HG03064 (cell line): ENCODE results near the gene NECTIN1.

Experiments used
- ATAC-seq: cut with Tn5 transposase; IDR thresholded peaks from one replicate; pipeline ENCODE4 v1.9.1; 2021; ENCODE audit warnings: low read depth; ENCODE audit not compliant: unreplicated experiment

NECTIN1 gene

GRCh38 chr11:119755356-119756071, 26.5 kb upstream of the NECTIN1 start:
- ATAC-seq: no peak

DNA sequence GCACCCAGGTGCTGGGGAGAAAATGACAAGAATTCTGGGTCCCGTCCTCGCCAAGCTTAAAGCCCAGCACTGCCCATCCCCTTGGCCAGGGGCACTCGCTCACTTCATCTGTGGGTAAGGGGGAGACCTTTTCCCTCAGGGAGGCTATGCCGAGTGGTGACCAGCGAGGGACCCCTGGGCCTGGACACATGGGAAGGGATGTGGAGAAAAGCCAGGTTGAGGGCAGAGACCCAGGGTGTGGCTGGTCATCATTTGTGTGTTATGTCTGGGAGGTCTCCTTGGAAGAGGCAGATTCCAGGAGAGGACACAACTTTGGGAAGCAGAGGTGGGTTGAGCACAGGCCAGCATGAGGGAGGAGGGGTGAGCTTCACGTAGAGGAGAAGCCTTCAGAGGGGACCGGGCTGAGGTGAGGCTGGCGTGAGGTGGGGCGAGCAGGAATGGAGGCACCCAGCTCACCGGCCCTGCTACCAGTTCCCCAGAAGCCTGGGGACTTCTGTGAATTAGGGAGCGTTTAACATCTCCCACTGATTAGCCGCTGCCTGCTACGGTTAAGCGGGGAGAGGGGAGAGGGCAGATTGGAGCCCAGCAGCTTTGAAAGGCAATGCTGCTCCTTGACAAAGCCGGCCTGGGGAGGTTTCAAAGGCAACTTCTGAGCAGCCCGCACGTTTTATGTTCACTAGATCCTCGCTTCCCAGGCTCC, 25.8 kb upstream of the NECTIN1 start:
- no peak for ATAC-seq

DNA sequence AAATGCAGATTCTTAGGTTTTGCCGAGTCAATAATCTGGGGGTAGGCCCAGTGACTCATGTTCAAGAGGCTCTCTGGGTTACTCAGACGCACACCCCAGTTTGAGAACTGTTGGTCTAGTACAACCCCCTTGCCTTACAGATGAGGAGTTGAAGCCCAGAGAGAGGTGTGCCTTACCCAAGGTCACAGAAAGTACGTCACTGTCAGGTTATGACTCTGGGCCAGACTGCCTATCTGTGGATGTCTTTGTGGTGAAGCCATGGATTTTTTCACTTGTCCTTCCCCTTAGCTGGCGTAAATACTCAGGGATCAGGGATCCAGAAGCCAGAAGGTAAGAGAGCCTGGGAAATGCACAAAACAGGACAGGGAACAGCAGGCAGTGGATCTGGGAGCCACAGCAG, 25.2 kb upstream of the NECTIN1 start:
- ATAC-seq: no peak

DNA sequence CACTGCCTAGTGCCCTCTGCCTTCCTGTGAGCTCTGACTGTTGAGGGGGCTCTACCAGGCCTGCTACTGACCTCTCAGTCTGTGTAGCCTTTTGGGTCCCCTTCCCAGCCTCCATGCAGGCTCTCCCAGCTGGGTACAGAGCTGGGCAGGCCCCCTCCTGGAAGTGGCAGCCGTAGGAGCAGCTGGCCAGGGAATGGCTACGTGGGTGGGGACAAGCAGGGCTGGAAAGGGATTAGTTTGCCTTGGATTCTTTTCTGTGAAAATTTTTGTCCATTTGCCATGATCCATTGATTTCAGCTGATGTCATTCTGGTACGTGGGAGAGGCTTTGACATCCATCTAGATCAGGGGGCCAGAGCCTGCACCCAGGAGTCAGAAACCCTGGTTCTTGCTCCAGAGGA, 23.9 kb upstream of the NECTIN1 start:
- no peak for ATAC-seq

GRCh38 chr11:119752345-119752871, 23.4 kb upstream of the NECTIN1 start:
- no peak for ATAC-seq

GRCh38 chr11:119750056-119750455, 21.1 kb upstream of the NECTIN1 start:
- no peak for ATAC-seq

GRCh38 chr11:119749006-119749565, 20.1 kb upstream of the NECTIN1 start:
- no peak for ATAC-seq

DNA sequence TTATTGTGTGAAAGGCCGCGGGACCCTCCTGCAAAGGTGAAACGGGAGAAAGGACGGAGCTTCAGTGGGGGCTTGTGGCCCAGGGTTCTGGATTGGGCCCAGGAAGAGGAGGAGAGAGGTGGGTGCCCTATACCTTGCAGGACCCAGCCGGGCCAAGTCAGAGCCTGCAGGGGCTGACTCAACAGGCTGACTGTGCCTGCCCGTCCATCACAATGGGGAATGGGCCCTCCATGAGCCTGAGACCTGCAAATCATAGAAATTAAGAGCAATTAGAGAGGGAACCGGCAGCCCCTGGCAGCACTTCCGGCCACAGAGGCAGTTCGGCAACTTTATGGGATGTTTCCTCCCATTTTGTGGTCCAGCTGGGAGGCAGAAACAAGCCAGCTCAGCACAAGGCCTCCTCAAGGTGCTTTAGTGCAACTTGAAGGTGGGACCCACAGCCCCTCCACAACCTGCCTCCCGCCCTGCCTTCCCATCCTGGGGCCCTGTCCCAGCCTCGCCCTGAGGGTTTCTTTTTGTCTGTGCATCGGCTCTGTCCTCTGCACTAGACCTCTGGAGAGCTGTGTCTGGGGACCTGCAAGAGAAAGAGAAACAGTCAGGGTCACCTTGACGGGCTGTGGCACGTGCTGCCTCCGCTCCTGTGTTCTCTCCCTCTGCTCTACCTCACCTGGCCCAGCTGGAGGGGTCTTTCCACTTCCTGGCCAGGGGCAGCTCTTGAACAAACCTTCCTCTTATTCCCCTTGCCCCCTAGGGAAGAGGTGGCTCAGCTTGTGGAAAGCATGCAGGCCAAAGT, 19.1 kb upstream of the NECTIN1 start:
- ATAC-seq: no peak

DNA sequence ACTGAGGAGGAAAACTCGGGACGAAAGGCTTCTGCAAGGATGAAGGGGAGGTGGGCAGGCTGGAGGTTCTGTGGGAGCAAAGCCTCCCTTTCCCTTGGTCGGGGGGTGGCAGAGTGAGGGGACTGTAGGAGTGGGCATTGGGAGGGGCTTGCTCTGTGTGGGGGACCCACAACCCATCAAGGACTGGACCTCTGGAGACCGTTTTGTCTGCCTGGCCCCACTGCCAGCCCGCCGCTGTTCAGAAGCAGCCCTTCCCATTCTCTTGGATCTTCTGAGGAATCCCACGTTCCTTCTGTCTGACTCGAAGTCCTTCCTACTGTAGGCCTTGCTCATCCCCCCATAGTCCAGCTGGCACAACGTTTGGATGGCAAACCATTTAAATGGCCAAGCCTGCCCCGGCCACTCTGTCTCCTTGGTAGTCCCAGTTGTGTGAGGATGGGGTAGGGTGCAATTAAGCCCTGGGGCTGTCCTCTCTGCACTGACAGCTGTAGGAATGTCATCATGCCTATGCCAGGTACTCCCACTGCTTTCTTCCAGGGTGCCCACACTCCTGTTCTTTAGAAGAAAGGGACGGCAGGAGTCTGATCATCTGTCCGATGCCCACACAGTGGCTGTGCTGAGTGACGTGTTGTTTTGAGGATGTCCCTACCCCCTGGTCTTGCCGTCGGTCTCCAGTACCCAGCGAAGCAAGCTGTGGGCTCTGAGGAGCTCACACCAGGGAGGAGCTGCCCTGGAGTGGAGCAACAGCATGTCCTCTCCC, 17.0 kb upstream of the NECTIN1 start:
- ATAC-seq: no peak

DNA sequence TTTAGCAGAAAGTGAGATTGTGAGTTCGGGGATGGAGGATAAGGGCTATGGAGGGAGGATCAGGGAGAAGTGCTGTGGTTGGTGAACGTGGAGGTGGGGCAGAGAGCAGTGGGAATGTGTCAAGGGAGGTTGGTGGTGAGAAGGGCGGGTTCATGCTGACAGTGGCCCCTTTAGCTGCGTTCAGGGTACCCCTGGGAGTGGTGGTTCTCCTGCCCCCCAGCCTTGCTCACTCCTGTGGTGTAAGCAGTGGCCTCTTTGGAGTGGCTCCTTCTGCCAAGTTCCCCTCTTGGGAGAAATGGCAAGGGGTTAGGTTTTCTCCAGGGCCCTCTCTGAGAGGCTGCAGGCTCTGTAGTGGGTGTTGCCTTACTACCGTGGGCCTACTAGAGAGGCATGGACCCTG, 16.1 kb upstream of the NECTIN1 start:
- ATAC-seq: no peak

DNA sequence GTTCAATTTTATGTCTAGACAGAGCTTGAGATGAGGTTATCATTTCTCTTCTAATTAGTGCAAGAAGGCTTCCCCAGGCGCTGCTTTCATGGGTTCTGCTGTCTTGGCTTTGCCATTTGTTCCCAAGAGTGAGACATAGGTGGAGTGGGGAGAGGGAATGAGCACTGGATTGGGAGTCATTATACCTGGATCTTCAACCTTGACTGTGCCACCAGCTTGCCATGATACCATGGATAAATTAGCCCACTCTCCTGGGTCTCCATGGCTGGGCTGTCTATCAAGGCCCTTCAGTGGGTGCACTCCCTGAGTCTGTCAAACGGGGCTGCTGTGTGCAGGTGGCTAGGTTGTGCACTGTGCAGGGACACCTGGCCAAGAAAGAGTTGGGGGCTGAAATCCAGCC, 15.6 kb upstream of the NECTIN1 start:
- no peak for ATAC-seq

DNA sequence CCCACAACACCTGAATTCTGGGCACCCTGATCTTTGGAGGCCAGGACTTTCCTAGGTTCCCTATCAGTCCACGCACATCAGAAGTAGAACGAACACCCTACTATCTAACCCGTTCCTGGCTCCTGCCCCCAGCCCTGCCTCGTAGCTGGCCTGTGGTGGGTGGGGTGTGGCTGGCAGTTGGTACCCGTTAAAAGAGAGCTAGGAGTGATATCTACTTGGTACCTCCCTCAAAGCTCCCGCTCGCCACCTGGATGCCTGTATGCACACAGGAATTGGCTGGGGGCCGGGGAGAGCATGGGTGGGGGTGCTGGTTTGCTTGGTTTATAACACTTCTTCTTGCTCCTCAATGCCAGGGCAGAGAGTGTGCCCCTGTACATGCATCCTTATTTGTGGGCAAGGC, 14.0 kb upstream of the NECTIN1 start:
- no peak for ATAC-seq

GRCh38 chr11:119742263-119742861, 13.4 kb upstream of the NECTIN1 start:
- ATAC-seq: no peak

GRCh38 chr11:119741369-119742262, 12.6 kb upstream of the NECTIN1 start:
- no peak for ATAC-seq

DNA sequence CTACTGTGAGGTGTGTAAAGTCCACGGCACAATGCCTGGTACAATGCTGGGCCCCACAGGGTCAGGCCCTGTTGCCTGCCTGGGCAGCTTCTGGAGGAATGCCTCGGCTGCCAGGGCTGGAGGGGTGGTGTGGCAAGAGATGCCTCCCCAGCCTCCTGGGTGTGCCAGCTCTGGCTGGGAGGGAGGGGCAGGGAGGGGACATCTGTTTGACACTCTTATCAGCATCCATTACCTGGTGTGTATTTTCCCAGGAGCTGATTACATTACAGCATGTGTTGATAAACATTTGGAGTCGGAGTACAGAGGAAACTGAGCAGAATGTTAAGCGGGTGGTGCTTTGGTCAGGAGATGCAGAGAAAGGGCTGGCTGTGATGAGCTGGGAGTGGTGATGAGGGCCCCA, 11.0 kb upstream of the NECTIN1 start:
- no peak for ATAC-seq

DNA sequence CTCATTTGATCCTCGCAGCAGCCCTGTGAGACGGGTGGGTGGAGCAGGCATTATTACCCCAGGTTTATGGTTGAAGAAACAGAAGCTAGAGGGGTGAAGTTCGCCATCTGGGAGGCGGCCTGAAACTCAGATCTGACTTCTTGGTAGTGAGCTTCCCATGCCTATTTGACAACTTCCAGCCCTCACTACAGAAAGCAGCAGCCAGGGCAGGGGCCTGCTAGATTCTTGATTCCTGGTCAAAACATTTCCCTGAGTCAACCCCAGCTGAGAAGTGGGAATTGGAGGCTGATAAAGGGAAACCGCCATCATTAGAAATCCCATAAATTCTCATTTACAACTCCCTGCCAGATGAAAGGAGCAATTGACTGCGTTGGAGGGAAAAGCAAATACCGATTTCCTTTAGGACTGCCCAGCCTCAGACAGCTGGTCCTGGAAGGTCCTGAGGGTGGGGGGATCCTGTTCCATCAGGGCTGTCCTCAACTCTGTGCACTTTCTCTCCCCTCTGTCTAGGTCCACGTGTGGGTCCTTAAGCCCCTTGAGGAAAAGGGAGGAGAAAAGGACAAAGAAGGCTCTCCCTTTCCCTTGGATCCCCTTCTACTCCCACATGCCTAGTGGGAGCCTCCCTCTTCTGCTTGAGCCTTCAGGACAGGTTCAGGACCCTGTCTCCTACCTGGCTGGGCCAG, 10.2 kb upstream of the NECTIN1 start:
- no peak for ATAC-seq

DNA sequence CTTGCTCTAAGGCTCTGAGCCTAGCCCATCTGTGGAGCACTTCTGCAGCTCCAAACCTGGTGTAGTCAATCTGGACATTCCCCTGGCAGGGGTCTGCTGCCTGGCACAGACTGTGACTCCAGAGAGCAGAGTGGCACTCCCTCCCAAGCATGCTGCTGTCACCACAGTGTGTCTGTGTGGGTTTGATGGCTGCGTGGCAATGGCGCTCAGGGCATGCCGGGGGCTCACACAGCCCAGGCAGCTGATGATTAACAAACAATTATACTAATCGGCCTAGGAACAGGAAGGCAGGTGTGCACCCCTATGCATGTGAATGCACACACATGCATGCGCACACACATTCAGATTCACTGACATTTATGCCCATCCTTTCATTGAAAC, 9.0 kb upstream of the NECTIN1 start:
- no peak for ATAC-seq

- ATAC-seq: no peak
Observed at GRCh38 chr11:119737366-119738058, 8.5 kb upstream of the NECTIN1 start.
